ENCODE measurements around the gene OR4D11. TPM values are rescaled to one million over a fixed set of nuclear protein-coding genes. Genes with fewer than 3 reads are reported as not detected.

OR4D11 gene
- total RNA-seq, 3 donors from 2014 or later (not counting 1 experiment from before 2014, with no cell fraction given) = not detected

GRCh38 chr11:59520741-59521140 lies 17.4 kb downstream of the OR4D11 start:
- no peak overlapping the region for H3K27ac ChIP-seq (ENCODE audit: low read length)
- peaks cover 17 to 31% of the 10 kb centered on the region in 2 donors for H3K27me3 Mint-ChIP-seq (ENCODE audit: low read depth in 2 of 2)

GRCh38 chr11:59523541-59523940 lies 20.2 kb downstream of the OR4D11 start:
- Mint-ChIP-seq H3K27me3 (ENCODE audit: low read depth in 2 of 2) (peaks cover 17 to 31% of the 10 kb centered on the region in 2 donors), H3K9me3 (no peaks in the 10 kb centered on the region), H3K4me1 (no peaks in the 10 kb centered on the region), H3K27ac (no peak overlapping the region), H3K36me3 (no peaks in the 10 kb centered on the region), H3K4me3 (no peak overlapping the region)
- intact Hi-C loops (cut with micrococcal nuclease) = no loop called here
- no peak overlapping the region for H3K4me3 ChIP-seq (ENCODE audit: low read length)
- H3K9me3 ChIP-seq (ENCODE audit: control insufficient read depth, insufficient read depth, low read length) = no peaks in the 10 kb centered on the region
- ATAC-seq (no peak), DNase-seq (no peak)
- no peak overlapping the region for H3K27ac ChIP-seq (ENCODE audit: low read length)
- H3K27me3 ChIP-seq (ENCODE audit: control insufficient read depth, insufficient read depth, low read length) = no peaks in the 10 kb centered on the region
- no peaks in the 10 kb centered on the region for H3K36me3 ChIP-seq (ENCODE audit: control insufficient read depth, insufficient read depth, low read length)
- TF ChIP-seq CTCF (IDR thresholded peaks at IDR 0.05) = no peak
- no peaks in the 10 kb centered on the region for H3K4me1 ChIP-seq (ENCODE audit: control insufficient read depth, insufficient read depth, low read length)
- 75% methylated on average over 1 of the region's 1 CpG for WGBS (ENCODE audit: insufficient coverage)

More at GRCh38 chr11:59520741-59521140, 17.4 kb downstream of the OR4D11 start:
- no peak for ATAC-seq
- DNase-seq = no peak
- Histone ChIP-seq H3K36me3 (ENCODE audit: control insufficient read depth, insufficient read depth, low read length) (no peaks in the 10 kb centered on the region), H3K27me3 (ENCODE audit: control insufficient read depth, insufficient read depth, low read length) (no peaks in the 10 kb centered on the region), H3K4me3 (ENCODE audit: low read length) (no peak overlapping the region), H3K9me3 (ENCODE audit: control insufficient read depth, insufficient read depth, low read length) (no peaks in the 10 kb centered on the region), H3K4me1 (ENCODE audit: control insufficient read depth, insufficient read depth, low read length) (no peaks in the 10 kb centered on the region)
- WGBS (ENCODE audit: insufficient coverage) = 95% methylated on average over 5 of the region's 5 CpGs
- no peak for TF ChIP-seq CTCF (IDR thresholded peaks at IDR 0.05)
- H3K4me1 Mint-ChIP-seq = no peaks in the 10 kb centered on the region
- no peak overlapping the region for H3K4me3 Mint-ChIP-seq
- H3K27ac Mint-ChIP-seq = no peak overlapping the region
- H3K36me3 Mint-ChIP-seq = no peaks in the 10 kb centered on the region
- intact Hi-C loops (cut with micrococcal nuclease) = no loop called here
- no peaks in the 10 kb centered on the region for H3K9me3 Mint-ChIP-seq

- H3K27me3 Mint-ChIP-seq (ENCODE audit: low read depth in 2 of 2) = peaks cover 10 to 15% of the 10 kb centered on the region in 2 donors
- Histone ChIP-seq H3K27me3 (ENCODE audit: control insufficient read depth, insufficient read depth, low read length) (no peaks in the 10 kb centered on the region), H3K4me1 (ENCODE audit: control insufficient read depth, insufficient read depth, low read length) (no peaks in the 10 kb centered on the region), H3K9me3 (ENCODE audit: control insufficient read depth, insufficient read depth, low read length) (no peaks in the 10 kb centered on the region), H3K4me3 (ENCODE audit: low read length) (no peak overlapping the region), H3K27ac (ENCODE audit: low read length) (no peak overlapping the region), H3K36me3 (ENCODE audit: control insufficient read depth, insufficient read depth, low read length) (no peaks in the 10 kb centered on the region)
- no peak overlapping the region for H3K4me3 Mint-ChIP-seq
- TF ChIP-seq CTCF (IDR thresholded peaks at IDR 0.05) = no peak
- peaks cover 7 to 9% of the 10 kb centered on the region in 2 donors for H3K4me1 Mint-ChIP-seq
- no peak for ATAC-seq
- no peaks in the 10 kb centered on the region for H3K36me3 Mint-ChIP-seq
- DNase-seq = no peak
- intact Hi-C loops (cut with micrococcal nuclease) = no loop called here
- no peaks in the 10 kb centered on the region for H3K9me3 Mint-ChIP-seq
- H3K27ac Mint-ChIP-seq = no peak overlapping the region
- WGBS (ENCODE audit: insufficient coverage) = 88% methylated on average over 7 of the region's 7 CpGs
Observed at GRCh38 chr11:59528711-59529110, 25.3 kb downstream of the OR4D11 start.

GRCh38 chr11:59532620-59533019 lies 29.2 kb downstream of the OR4D11 start:
- Histone ChIP-seq H3K4me3 (ENCODE audit: low read length) (no peak overlapping the region), H3K9me3 (ENCODE audit: control insufficient read depth, insufficient read depth, low read length) (no peaks in the 10 kb centered on the region), H3K4me1 (ENCODE audit: control insufficient read depth, insufficient read depth, low read length) (no peaks in the 10 kb centered on the region), H3K27ac (ENCODE audit: low read length) (no peak overlapping the region), H3K27me3 (ENCODE audit: control insufficient read depth, insufficient read depth, low read length) (no peaks in the 10 kb centered on the region), H3K36me3 (ENCODE audit: control insufficient read depth, insufficient read depth, low read length) (no peaks in the 10 kb centered on the region)
- no peak overlapping the region for H3K4me3 Mint-ChIP-seq
- no peak overlapping the region for H3K27ac Mint-ChIP-seq
- ATAC-seq (no peak), DNase-seq (no peak)
- WGBS (ENCODE audit: insufficient coverage) = 78% methylated on average over 2 of the region's 2 CpGs
- H3K27me3 Mint-ChIP-seq (ENCODE audit: low read depth in 2 of 2) = peaks cover 0 to 4% of the 10 kb centered on the region in 2 donors
- intact Hi-C loops (cut with micrococcal nuclease) = no loop called here
- no peaks in the 10 kb centered on the region for H3K9me3 Mint-ChIP-seq
- TF ChIP-seq CTCF (IDR thresholded peaks at IDR 0.05) = no peak
- H3K4me1 Mint-ChIP-seq = peaks cover 16 to 17% of the 10 kb centered on the region in 2 donors
- H3K36me3 Mint-ChIP-seq = no peaks in the 10 kb centered on the region

All from natural killer cell (primary cell).